Measurements from ENCODE around the gene RNF34.

The RNF34 gene

GRCh38 chr12:121468499-121468801 lies 68.5 kb downstream of the RNF34 start:
- Histone ChIP-seq H3K27me3 (ENCODE audit: insufficient read depth, poor library complexity, severe bottlenecking) (no peaks in the 10 kb centered on the region), H3K27ac (replicated peaks) (no peak overlapping the region), H3K4me3 (replicated peaks; ENCODE audit: insufficient read depth, low read length) (no peak overlapping the region)
- TF ChIP-seq CTCF (IDR thresholded peaks at IDR 0.05; ENCODE audit: insufficient read depth, low read length) (no peak), SPI1 (IDR thresholded peaks at IDR 0.05; ENCODE audit: borderline replicate concordance, low read depth) (no peak), GABPA (IDR thresholded peaks at IDR 0.05; ENCODE audit: low read depth) (no peak), POLR2AphosphoS5 (IDR thresholded peaks at IDR 0.05; ENCODE audit: low read depth) (no peak)
- TF ChIP-seq, protein P1, sequence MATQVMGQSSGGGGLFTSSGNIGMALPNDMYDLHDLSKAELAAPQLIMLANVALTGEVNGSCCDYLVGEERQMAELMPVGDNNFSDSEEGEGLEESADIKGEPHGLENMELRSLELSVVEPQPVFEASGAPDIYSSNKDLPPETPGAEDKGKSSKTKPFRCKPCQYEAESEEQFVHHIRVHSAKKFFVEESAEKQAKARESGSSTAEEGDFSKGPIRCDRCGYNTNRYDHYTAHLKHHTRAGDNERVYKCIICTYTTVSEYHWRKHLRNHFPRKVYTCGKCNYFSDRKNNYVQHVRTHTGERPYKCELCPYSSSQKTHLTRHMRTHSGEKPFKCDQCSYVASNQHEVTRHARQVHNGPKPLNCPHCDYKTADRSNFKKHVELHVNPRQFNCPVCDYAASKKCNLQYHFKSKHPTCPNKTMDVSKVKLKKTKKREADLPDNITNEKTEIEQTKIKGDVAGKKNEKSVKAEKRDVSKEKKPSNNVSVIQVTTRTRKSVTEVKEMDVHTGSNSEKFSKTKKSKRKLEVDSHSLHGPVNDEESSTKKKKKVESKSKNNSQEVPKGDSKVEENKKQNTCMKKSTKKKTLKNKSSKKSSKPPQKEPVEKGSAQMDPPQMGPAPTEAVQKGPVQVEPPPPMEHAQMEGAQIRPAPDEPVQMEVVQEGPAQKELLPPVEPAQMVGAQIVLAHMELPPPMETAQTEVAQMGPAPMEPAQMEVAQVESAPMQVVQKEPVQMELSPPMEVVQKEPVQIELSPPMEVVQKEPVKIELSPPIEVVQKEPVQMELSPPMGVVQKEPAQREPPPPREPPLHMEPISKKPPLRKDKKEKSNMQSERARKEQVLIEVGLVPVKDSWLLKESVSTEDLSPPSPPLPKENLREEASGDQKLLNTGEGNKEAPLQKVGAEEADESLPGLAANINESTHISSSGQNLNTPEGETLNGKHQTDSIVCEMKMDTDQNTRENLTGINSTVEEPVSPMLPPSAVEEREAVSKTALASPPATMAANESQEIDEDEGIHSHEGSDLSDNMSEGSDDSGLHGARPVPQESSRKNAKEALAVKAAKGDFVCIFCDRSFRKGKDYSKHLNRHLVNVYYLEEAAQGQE (IDR thresholded peaks at IDR 0.05; ENCODE audit: insufficient replicate concordance, low read depth): no peak
- no peak for DNase-seq (ENCODE audit: low read depth in 1 of 2, low spot score in 1 of 2)

DNA sequence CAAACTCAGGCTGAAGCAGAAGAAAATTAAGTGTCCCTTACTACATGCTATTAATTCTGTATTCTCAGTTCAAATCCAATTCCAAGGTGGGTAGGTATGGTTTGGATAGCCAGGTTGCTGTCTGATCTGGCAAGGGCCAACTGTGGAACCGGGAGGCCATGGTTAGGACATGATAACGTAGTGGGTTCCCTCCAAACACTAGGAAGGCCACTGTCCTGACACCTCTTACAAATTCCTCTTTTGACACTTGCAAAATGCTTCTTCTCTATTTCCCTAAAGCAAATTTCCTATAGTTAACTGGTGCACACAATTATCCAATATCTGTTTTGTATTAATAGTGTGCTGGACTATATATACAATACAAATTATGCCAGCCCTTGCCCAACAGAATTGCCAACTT lies 70.8 kb downstream of the RNF34 start:
- DNase-seq (ENCODE audit: low read depth in 1 of 2, low spot score in 1 of 2): no peak
- TF ChIP-seq SPI1 (IDR thresholded peaks at IDR 0.05; ENCODE audit: borderline replicate concordance, low read depth) (no peak), CTCF (IDR thresholded peaks at IDR 0.05; ENCODE audit: insufficient read depth, low read length) (no peak), GABPA (IDR thresholded peaks at IDR 0.05; ENCODE audit: low read depth) (no peak), POLR2AphosphoS5 (IDR thresholded peaks at IDR 0.05; ENCODE audit: low read depth) (no peak)
- TF ChIP-seq, protein P1 (IDR thresholded peaks at IDR 0.05; ENCODE audit: insufficient replicate concordance, low read depth): no peak
- no peak overlapping the region for H3K27ac ChIP-seq (replicated peaks)

GRCh38 chr12:121472150-121472905 lies 72.4 kb downstream of the RNF34 start:
- TF ChIP-seq CTCF (IDR thresholded peaks at IDR 0.05; ENCODE audit: insufficient read depth, low read length): no peak
- TF ChIP-seq, protein P1 (IDR thresholded peaks at IDR 0.05; ENCODE audit: insufficient replicate concordance, low read depth): no peak
- no peak for TF ChIP-seq SPI1 (IDR thresholded peaks at IDR 0.05; ENCODE audit: borderline replicate concordance, low read depth)
- no peak for TF ChIP-seq POLR2AphosphoS5 (IDR thresholded peaks at IDR 0.05; ENCODE audit: low read depth)
- TF ChIP-seq GABPA (IDR thresholded peaks at IDR 0.05; ENCODE audit: low read depth): no peak
- no peak overlapping the region for H3K27ac ChIP-seq (replicated peaks)
- DNase-seq (ENCODE audit: low read depth in 1 of 2, low spot score in 1 of 2): no peak
- no peak overlapping the region for H3K4me3 ChIP-seq (replicated peaks; ENCODE audit: insufficient read depth, low read length)
- no peaks in the 10 kb centered on the region for H3K27me3 ChIP-seq (ENCODE audit: insufficient read depth, poor library complexity, severe bottlenecking)

More for the DNA sequence above, 70.8 kb downstream of the RNF34 start:
- H3K27me3 ChIP-seq (ENCODE audit: insufficient read depth, poor library complexity, severe bottlenecking): no peaks in the 10 kb centered on the region
- H3K4me3 ChIP-seq (replicated peaks; ENCODE audit: insufficient read depth, low read length): no peak overlapping the region
